Limb (tissue), 2 donors: ENCODE measurements around the gene SYT8.

Experiments
- DNase-seq, 2 donors: peaks; one replicate each; pipeline ENCODE4 v3.0.0-alpha.2; 2016; ENCODE audit errors: extremely low spot score in 2 of 2

The SYT8 gene

GRCh38 chr11:1817511-1817910, 17.3 kb upstream of the SYT8 start:
- no peak for DNase-seq

- no peak for DNase-seq
These were observed 15.7 kb upstream of the SYT8 start for GRCh38 chr11:1819074-1819473.

- DNase-seq = no peak
These were observed 14.1 kb upstream of the SYT8 start for GRCh38 chr11:1820463-1821325.

- DNase-seq = no peak
These were observed 13.2 kb upstream of the SYT8 start for GRCh38 chr11:1821562-1821961.

- no peak for DNase-seq
These were observed 12.0 kb upstream of the SYT8 start for GRCh38 chr11:1822648-1823375.

GRCh38 chr11:1823376-1824220, 11.2 kb upstream of the SYT8 start:
- DNase-seq = no peak

GRCh38 chr11:1824221-1825038, 10.4 kb upstream of the SYT8 start:
- DNase-seq = no peak

GRCh38 chr11:1825039-1825740, 9.6 kb upstream of the SYT8 start:
- peak; percentile 45 to 70 for DNase-seq

- DNase-seq = no peak
These were observed 8.9 kb upstream of the SYT8 start for GRCh38 chr11:1825785-1826451.

GRCh38 chr11:1826552-1827094, 8.2 kb upstream of the SYT8 start:
- peak in 1 of 2 donors; percentile 69 for DNase-seq

GRCh38 chr11:1827095-1827813, 7.5 kb upstream of the SYT8 start:
- peak; percentile 82 to 87 for DNase-seq

- no peak for DNase-seq
These were observed 6.9 kb upstream of the SYT8 start for GRCh38 chr11:1827931-1828330.

- peak in 1 of 2 donors; percentile 19 for DNase-seq
These were observed 6.2 kb upstream of the SYT8 start for GRCh38 chr11:1828542-1828941.

GRCh38 chr11:1829039-1829820, 5.6 kb upstream of the SYT8 start:
- DNase-seq = peak in 1 of 2 donors; percentile 36

- DNase-seq = no peak
These were observed 4.8 kb upstream of the SYT8 start for GRCh38 chr11:1830004-1830321.

GRCh38 chr11:1830322-1831223, 4.2 kb upstream of the SYT8 start:
- DNase-seq = peak in 1 of 2 donors; percentile 48
